Embryonic facial prominence (tissue), 1 donor: ENCODE data around the gene FBXW11.

ENCODE experiments used
- DNase-seq: peaks from one replicate; pipeline ENCODE4 v3.0.0-alpha.2; 2016; ENCODE audit errors: extremely low spot score

Gene FBXW11

GRCh38 chr5:171867786-171868185 lies 138.7 kb downstream of the FBXW11 start:
- no peak for DNase-seq

- no peak for DNase-seq
Observed at GRCh38 chr5:171865471-171865870, 141.0 kb downstream of the FBXW11 start.

GRCh38 chr5:171863935-171864334 lies 142.5 kb downstream of the FBXW11 start:
- DNase-seq, result no peak

- no peak for DNase-seq
Observed at GRCh38 chr5:171862624-171863023, 143.8 kb downstream of the FBXW11 start.

- DNase-seq, result no peak
Observed at GRCh38 chr5:171861381-171861780, 145.1 kb downstream of the FBXW11 start.

GRCh38 chr5:171858303-171858702 lies 148.1 kb downstream of the FBXW11 start:
- DNase-seq, result no peak

- DNase-seq, result no peak
Observed at GRCh38 chr5:171857489-171857876, 149.0 kb downstream of the FBXW11 start.

- DNase-seq, result no peak
Observed at GRCh38 chr5:171855798-171856763, 150.4 kb downstream of the FBXW11 start.

GRCh38 chr5:171855265-171855664 lies 151.2 kb downstream of the FBXW11 start:
- DNase-seq, result no peak

- no peak for DNase-seq
Observed at GRCh38 chr5:171852255-171852681, 154.2 kb downstream of the FBXW11 start.

- no peak for DNase-seq
Observed at GRCh38 chr5:171851251-171851650, 155.2 kb downstream of the FBXW11 start.

GRCh38 chr5:171850324-171850947 lies 156.0 kb downstream of the FBXW11 start:
- DNase-seq, result no peak

GRCh38 chr5:171849585-171850323 lies 156.7 kb downstream of the FBXW11 start:
- DNase-seq, result no peak

- no peak for DNase-seq
Observed at GRCh38 chr5:171848911-171849520, 157.4 kb downstream of the FBXW11 start.

GRCh38 chr5:171848486-171848885 lies 158.0 kb downstream of the FBXW11 start:
- no peak for DNase-seq

GRCh38 chr5:171848006-171848405 lies 158.4 kb downstream of the FBXW11 start:
- DNase-seq, result no peak

GRCh38 chr5:171847026-171847425 lies 159.4 kb downstream of the FBXW11 start:
- DNase-seq, result no peak

- DNase-seq, result no peak
Observed at GRCh38 chr5:171846323-171846722, 160.1 kb downstream of the FBXW11 start.

- DNase-seq, result no peak
Observed at GRCh38 chr5:171845857-171846256, 160.6 kb downstream of the FBXW11 start.

GRCh38 chr5:171845040-171845630 lies 161.3 kb downstream of the FBXW11 start:
- no peak for DNase-seq

- no peak for DNase-seq
Observed at GRCh38 chr5:171842777-171843328, 163.6 kb downstream of the FBXW11 start.
